Transverse colon (tissue), 4 donors: Measurements from ENCODE around the gene LRRC32. TPM values are rescaled to one million over a fixed set of nuclear protein-coding genes. Genes with fewer than 3 reads are reported as not detected.

Source experiments
- DNase-seq: peaks from one replicate; pipeline ENCODE4 v3.0.0-alpha.2; 2019
- H3K27ac ChIP-seq, 4 donors: fragments of 200-600 bp; sonication (generic); 2 replicates each; pipeline ENCODE4 v1.5.1; 2016 to 2018; ENCODE audit warnings: inconsistent platforms in 4 of 4
- H3K27me3 ChIP-seq: fragments of 200-600 bp; sonication (generic); 2 replicates; pipeline ENCODE4 v1.5.1; 2017; ENCODE audit warnings: inconsistent platforms
- H3K36me3 ChIP-seq, 4 donors: fragments of 200-600 bp; sonication (generic); 2 replicates each; pipeline ENCODE4 v1.5.1; 2017 to 2019; ENCODE audit warnings: inconsistent platforms in 4 of 4
- H3K4me1 ChIP-seq, 4 donors: fragments of 200-600 bp; sonication (generic); 2 replicates each; pipeline ENCODE4 v1.5.1; 2017 to 2020; ENCODE audit warnings: inconsistent platforms in 4 of 4
- H3K4me3 ChIP-seq, 4 donors: fragments of 200-600 bp; sonication (generic); 1 replicate in 1 of 4; 2 replicates in 3 of 4; pipeline versions ENCODE4 v1.5.1 to v1.6.1; 2017 to 2019; ENCODE audit warnings: inconsistent platforms in 4 of 4
- H3K9me3 ChIP-seq, 2 donors: fragments of 200-600 bp; sonication (generic); 2 replicates each; pipeline ENCODE4 v1.5.1; 2017 to 2019; ENCODE audit warnings: inconsistent platforms in 2 of 2
- CTCF ChIP-seq, 5 experiments: fragments of 200-600 bp in 3 of 5; fragments of 450-650 bp in 2 of 5; sonication (generic) in 3 of 5; IDR thresholded peaks; 1 replicate in 2 of 5; 2 replicates in 3 of 5; pipeline ENCODE4 v1.5.1; 2016 to 2017; ENCODE audit warnings: antibody characterized with exemption in 5 of 5, inconsistent platforms in 3 of 5, mild to moderate bottlenecking in 2 of 5, moderate library complexity in 1 of 5
- EP300 ChIP-seq: sonication (generic); formaldehyde crosslinking; IDR thresholded peaks from one replicate; pipeline ENCODE4 v1.6.1; 2017; ENCODE audit warnings: antibody characterized with exemption, low read depth
- POLR2A ChIP-seq: fragments of 450-650 bp; IDR thresholded peaks from one replicate; pipeline ENCODE4 v1.6.1; 2016; ENCODE audit warnings: antibody characterized with exemption, mild to moderate bottlenecking, moderate library complexity
- POLR2AphosphoS5 ChIP-seq, 3 donors: sonication (generic); formaldehyde crosslinking; IDR thresholded peaks; one replicate each; pipeline ENCODE4 v1.6.1; 2016; ENCODE audit warnings: antibody characterized with exemption in 3 of 3
- WGBS, 2 donors: methylation state at CpG; one replicate each; pipeline ENCODE4 v1.1.5; 2018; ENCODE audit warnings: low coverage in 1 of 2; 5-methylcytosine and 5-hydroxymethylcytosine counted together
- in situ Hi-C, 4 donors: fragments of 200-750 bp; cut with MboI; loops; one replicate each; pipeline versions ENCODE4 v1.15.0 to v1.15.1; 2017; ENCODE audit warnings: low sequenced_read_pairs in 3 of 4, low pct_ligation_motif_present in 1 of 4, low pct_unique_long_range_greater_than_20kb in 1 of 4
- intact Hi-C: fragments of 100-400 bp; cut with DNase I; formaldehyde crosslinking; loops from one replicate; pipeline ENCODE4 v1.15.1; 2023; ENCODE audit warnings: low total_unique reads
- total RNA-seq, 4 donors: library from RNA; depleted of rRNA; stranded (reverse); fragments of >200 nt; gene quantifications; one replicate each; pipeline ENCODE4 v1.1.0, GENCODE V29; 2016

Gene LRRC32
- total RNA-seq, 4 donors from 2014 or later, result 5.1 to 11.5 (median 9.1) TPM

GRCh38 chr11:76665921-76666351, 4.6 kb downstream of the LRRC32 start:
- no peaks in the 10 kb centered on the region for H3K9me3 ChIP-seq
- peaks cover 12% of the 10 kb centered on the region for H3K27me3 ChIP-seq
- H3K27ac ChIP-seq, result peak overlapping the region; percentile 28 to 75 (median 38)
- 77% methylated on average over 6 of the region's 6 CpGs; no CpG with 5 or more reads in 1 of the 2 donors for WGBS, 2 donors
- peaks cover 6 to 20% (median 14%) of the 10 kb centered on the region in 4 donors for H3K4me1 ChIP-seq
- in situ Hi-C loops, result no loop called here
- intact Hi-C loops, result no loop called here
- no peaks in the 10 kb centered on the region for H3K36me3 ChIP-seq
- TF ChIP-seq POLR2AphosphoS5 (IDR thresholded peaks at IDR 0.05) (no peak), CTCF (IDR thresholded peaks at IDR 0.05) (no peak), EP300 (no peak), POLR2A (no peak)
- peak; percentile 5 for DNase-seq
- H3K4me3 ChIP-seq, result no peak overlapping the region

- DNase-seq, result peak; percentile 8
- Histone ChIP-seq H3K9me3 (no peaks in the 10 kb centered on the region), H3K27ac (peak overlapping the region in 2 of 4 donors; percentile 26 to 38), H3K36me3 (no peaks in the 10 kb centered on the region), H3K4me1 (peaks cover 3 to 12% (median 7%) of the 10 kb centered on the region in 4 donors), H3K27me3 (peaks cover 6% of the 10 kb centered on the region), H3K4me3 (no peak overlapping the region)
- intact Hi-C loops, result no loop called here
- in situ Hi-C loops, result no loop called here
- WGBS, 2 donors, result 86% methylated on average over 2 of the region's 2 CpGs; no CpG with 5 or more reads in 1 of the 2 donors
- TF ChIP-seq CTCF (IDR thresholded peaks at IDR 0.05) (no peak), POLR2A (no peak), EP300 (no peak), POLR2AphosphoS5 (IDR thresholded peaks at IDR 0.05) (no peak)
Measured at GRCh38 chr11:76665172-76665571, 5.4 kb downstream of the LRRC32 start.

- Histone ChIP-seq H3K9me3 (no peaks in the 10 kb centered on the region), H3K4me1 (peaks cover 0 to 7% (median 3%) of the 10 kb centered on the region in 4 donors), H3K27me3 (peaks cover under 1% of the 10 kb centered on the region), H3K4me3 (no peak overlapping the region), H3K27ac (peak overlapping the region in 2 of 4 donors; percentile 26 to 38), H3K36me3 (no peaks in the 10 kb centered on the region)
- TF ChIP-seq CTCF (IDR thresholded peaks at IDR 0.05) (no peak), EP300 (no peak), POLR2A (no peak), POLR2AphosphoS5 (IDR thresholded peaks at IDR 0.05) (no peak)
- WGBS, 2 donors, result 50 to 92% methylated on average over 2 to 11 of the region's 11 CpGs
- DNase-seq, result peak; percentile 9
- intact Hi-C loops, result no loop called here
- in situ Hi-C loops, result no loop called here
Measured at GRCh38 chr11:76664578-76665061, 5.9 kb downstream of the LRRC32 start.

GRCh38 chr11:76663912-76664440, 6.6 kb downstream of the LRRC32 start:
- no peak overlapping the region for H3K4me3 ChIP-seq
- H3K27ac ChIP-seq, result peak overlapping the region in 1 of 4 donors; percentile 26
- no peaks in the 10 kb centered on the region for H3K9me3 ChIP-seq
- peak; percentile 4 for DNase-seq
- in situ Hi-C loops (no loop called here), intact Hi-C loops (no loop called here)
- TF ChIP-seq CTCF (IDR thresholded peaks at IDR 0.05), result no peak
- TF ChIP-seq POLR2AphosphoS5 (IDR thresholded peaks at IDR 0.05), result no peak
- TF ChIP-seq POLR2A, result no peak
- no peak for TF ChIP-seq EP300
- WGBS, 2 donors, result 80% methylated on average over 7 of the region's 7 CpGs; no CpG with 5 or more reads in 1 of the 2 donors
- peaks cover 0 to 7% (median 3%) of the 10 kb centered on the region in 4 donors for H3K4me1 ChIP-seq
- no peaks in the 10 kb centered on the region for H3K27me3 ChIP-seq
- H3K36me3 ChIP-seq, result no peaks in the 10 kb centered on the region
